ENCODE data around the gene LRRC28.

DNA sequence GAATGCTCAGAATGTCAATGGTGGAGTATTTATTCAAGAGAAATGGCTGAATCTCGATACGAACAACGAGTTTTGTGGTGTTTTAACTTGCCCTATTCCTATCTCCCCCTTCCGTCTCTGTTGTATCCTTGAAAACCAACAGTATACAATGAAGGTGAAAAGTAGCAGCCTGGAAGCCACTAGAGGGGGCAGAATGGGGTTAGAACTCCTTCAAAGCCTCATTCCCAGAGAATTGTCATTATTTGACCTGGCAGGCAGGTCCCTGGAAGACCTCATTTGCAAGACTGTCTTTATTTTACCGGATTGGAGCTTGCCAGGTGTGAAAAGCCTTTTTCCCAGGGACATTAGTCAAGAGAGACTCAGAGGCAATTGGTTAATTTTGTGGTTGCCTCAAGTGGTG is 139.4 kb downstream of the LRRC28 start:
- TF ChIP-seq POLR2AphosphoS5 (IDR thresholded peaks at IDR 0.05; ENCODE audit: low read depth, low read length) (no peak), POLR2A (IDR thresholded peaks at IDR 0.05; ENCODE audit: low read depth, low read length) (no peak)
